Endodermal cell (in vitro differentiated cells): ENCODE data around the gene SRMS. TPM values are rescaled to one million over a fixed set of nuclear protein-coding genes. Genes with fewer than 3 reads are reported as not detected.

Experiments
- DNase-seq: peaks from one replicate; pipeline ENCODE4 v3.0.0-alpha.2; 2017
- H3K27ac ChIP-seq: 2 replicates; pipeline ENCODE4 v1.5.1; 2013; ENCODE audit warnings: mild to moderate bottlenecking, low read depth, low read length, moderate library complexity
- H3K27me3 ChIP-seq: 2 replicates; pipeline ENCODE4 v1.6.1; 2013; ENCODE audit warnings: mild to moderate bottlenecking, low read length, moderate library complexity; ENCODE audit not compliant: insufficient read depth, control insufficient read depth, poor library complexity, severe bottlenecking
- H3K36me3 ChIP-seq: 2 replicates; pipeline ENCODE4 v1.7.0; 2013; ENCODE audit warnings: mild to moderate bottlenecking, low read length, moderate library complexity; ENCODE audit not compliant: control insufficient read depth, insufficient read depth
- H3K4me1 ChIP-seq: one replicate; pipeline ENCODE4 v1.7.0; 2013; ENCODE audit warnings: low read length; ENCODE audit not compliant: control insufficient read depth, insufficient read depth
- H3K4me3 ChIP-seq: 2 replicates; pipeline ENCODE4 v1.5.1; 2013; ENCODE audit warnings: mild to moderate bottlenecking, low read length, moderate library complexity
- H3K9ac ChIP-seq: 2 replicates; pipeline ENCODE4 v1.6.1; 2013; ENCODE audit warnings: mild to moderate bottlenecking, low read length, moderate library complexity; ENCODE audit not compliant: poor library complexity, severe bottlenecking; ENCODE audit errors: extremely low read depth
- H3K9me3 ChIP-seq: 2 replicates; pipeline ENCODE4 v1.6.1; 2013; ENCODE audit warnings: mild to moderate bottlenecking, low read length, moderate library complexity; ENCODE audit not compliant: control insufficient read depth
- H3K27ac Mint-ChIP-seq: 2 replicates; pipeline ENCODE4 v1.8.0; 2020; ENCODE audit warnings: mixed read lengths
- H3K27me3 Mint-ChIP-seq: 2 replicates; pipeline ENCODE4 v1.8.0; 2021; ENCODE audit warnings: mild to moderate bottlenecking, mixed read lengths; ENCODE audit not compliant: insufficient read depth
- H3K36me3 Mint-ChIP-seq: 2 replicates; pipeline ENCODE4 v1.8.0; 2020; ENCODE audit warnings: low read depth, mixed read lengths
- H3K4me1 Mint-ChIP-seq: 2 replicates; pipeline ENCODE4 v1.8.0; 2020; ENCODE audit warnings: mixed read lengths
- H3K4me3 Mint-ChIP-seq: 2 replicates; pipeline ENCODE4 v1.8.0; 2020; ENCODE audit warnings: mild to moderate bottlenecking, moderate library complexity, mixed read lengths
- H3K9me3 Mint-ChIP-seq: 2 replicates; pipeline ENCODE4 v1.8.0; 2020; ENCODE audit warnings: mild to moderate bottlenecking, mixed read lengths
- CTCF ChIP-seq: fragments of 200-600 bp; sonication (generic); conservative IDR thresholded peaks from 2 replicates; pipeline ENCODE4 v1.5.0; 2021; ENCODE audit warnings: antibody characterized with exemption, mild to moderate bottlenecking
- WGBS, 2 experiments: methylation state at CpG; one replicate each; pipeline versions ENCODE4 v1.1.5 to v1.1.7; 2013; ENCODE audit warnings: missing lambda C conversion rate in 2 of 2, mixed read lengths in 1 of 2; ENCODE audit not compliant: insufficient coverage in 1 of 2, insufficient read length in 1 of 2; 5-methylcytosine and 5-hydroxymethylcytosine counted together
- total RNA-seq, 2 donors: library from RNA; stranded (reverse); fragmentation: NEBNext Ultra II Directional in 1 of 2; extraction: Animal tissue kit (Norgen Biotek cat#: 25700) in 1 of 2; gene quantifications; 2 replicates in 1 of 2; 3 replicates in 1 of 2; pipeline ENCODE4 v1.2.1, GENCODE V29; 2021

The SRMS gene
- total RNA-seq, 2 donors from 2014 or later = not detected

GRCh38 chr20:63557481-63557891 is 9.9 kb upstream of the SRMS start:
- DNase-seq = no peak
- H3K9ac ChIP-seq = no peak overlapping the region
- no peaks in the 10 kb centered on the region for H3K4me1 ChIP-seq
- H3K27me3 ChIP-seq = no peaks in the 10 kb centered on the region
- H3K27ac ChIP-seq = no peak overlapping the region
- H3K9me3 Mint-ChIP-seq = no peaks in the 10 kb centered on the region
- peaks cover 12% of the 10 kb centered on the region for H3K36me3 Mint-ChIP-seq
- no peak overlapping the region for H3K4me3 ChIP-seq
- no peaks in the 10 kb centered on the region for H3K9me3 ChIP-seq
- H3K27me3 Mint-ChIP-seq = no peaks in the 10 kb centered on the region
- H3K36me3 ChIP-seq = peaks cover 7% of the 10 kb centered on the region
- no peak for TF ChIP-seq CTCF
- WGBS, 2 experiments = 93 to 96% methylated on average over 10 to 19 of the region's 19 CpGs
- H3K4me3 Mint-ChIP-seq = no peak overlapping the region
- H3K27ac Mint-ChIP-seq = no peak overlapping the region
- no peaks in the 10 kb centered on the region for H3K4me1 Mint-ChIP-seq

- Mint-ChIP-seq H3K36me3 (peaks cover 12% of the 10 kb centered on the region), H3K4me3 (no peak overlapping the region), H3K9me3 (no peaks in the 10 kb centered on the region), H3K27me3 (no peaks in the 10 kb centered on the region), H3K27ac (no peak overlapping the region), H3K4me1 (no peaks in the 10 kb centered on the region)
- no peak for DNase-seq
- H3K9me3 ChIP-seq = no peaks in the 10 kb centered on the region
- no peak overlapping the region for H3K4me3 ChIP-seq
- H3K36me3 ChIP-seq = peaks cover 7% of the 10 kb centered on the region
- no peak overlapping the region for H3K27ac ChIP-seq
- no peak overlapping the region for H3K9ac ChIP-seq
- no peak for TF ChIP-seq CTCF
- WGBS, 2 experiments = 71 to 78% methylated on average over 10 to 23 of the region's 23 CpGs
- no peaks in the 10 kb centered on the region for H3K27me3 ChIP-seq
- no peaks in the 10 kb centered on the region for H3K4me1 ChIP-seq
Observed at GRCh38 chr20:63556873-63557478, 9.4 kb upstream of the SRMS start.

GRCh38 chr20:63555661-63556381 is 8.3 kb upstream of the SRMS start:
- no peak for TF ChIP-seq CTCF
- no peak for DNase-seq
- no peaks in the 10 kb centered on the region for H3K9me3 Mint-ChIP-seq
- Histone ChIP-seq H3K27ac (no peak overlapping the region), H3K4me1 (no peaks in the 10 kb centered on the region), H3K27me3 (no peaks in the 10 kb centered on the region), H3K9ac (no peak overlapping the region), H3K36me3 (peaks cover 7% of the 10 kb centered on the region), H3K4me3 (no peak overlapping the region), H3K9me3 (no peaks in the 10 kb centered on the region)
- WGBS, 2 experiments = 94 to 99% methylated on average over 37 to 45 of the region's 45 CpGs
- H3K4me3 Mint-ChIP-seq = no peak overlapping the region
- H3K27ac Mint-ChIP-seq = no peak overlapping the region
- no peaks in the 10 kb centered on the region for H3K4me1 Mint-ChIP-seq
- no peaks in the 10 kb centered on the region for H3K27me3 Mint-ChIP-seq
- H3K36me3 Mint-ChIP-seq = peaks cover 10% of the 10 kb centered on the region
